ENCODE data around the gene MRPS31.

- TF ChIP-seq HDGF (IDR thresholded peaks at IDR 0.05) (no peak), EP300 (IDR thresholded peaks at IDR 0.05; ENCODE audit: borderline replicate concordance in 1 of 2, control insufficient read depth in 1 of 2, low read depth in 2 of 2, low read length in 2 of 2) (no peak), CTCF (IDR thresholded peaks at IDR 0.05 in 2 of 3, conservative IDR thresholded peaks at IDR 0.05 in 1 of 3; ENCODE audit: control insufficient read depth in 2 of 3, extremely low read depth in 1 of 3, insufficient read depth in 1 of 3, low read depth in 3 of 3, low read length in 3 of 3) (no peak), CREM (IDR thresholded peaks at IDR 0.05; ENCODE audit: low read depth) (no peak), ZNF592 (IDR thresholded peaks at IDR 0.05) (no peak), RAD21 (IDR thresholded peaks at IDR 0.05; ENCODE audit: insufficient read depth, low read depth, low read length) (no peak), POLR2A (IDR thresholded peaks at IDR 0.05; ENCODE audit: low read depth, low read length) (no peak), POLR2AphosphoS5 (IDR thresholded peaks at IDR 0.05; ENCODE audit: low read length) (no peak), IRF3 (IDR thresholded peaks at IDR 0.05) (no peak), EGR1 (IDR thresholded peaks at IDR 0.05; ENCODE audit: borderline replicate concordance in 1 of 2, low read depth in 2 of 2, low read length in 2 of 2) (no peak)
Observed at GRCh38 chr13:40706439-40706838, 64.6 kb downstream of the MRPS31 start.
